GM12801 (cell line): ENCODE measurements around the gene GLOD4.

Experiments used
- TF ChIP-seq, protein P1 (sequence below): IDR thresholded peaks from one replicate; pipeline ENCODE4 v1.5.1; 2011; ENCODE audit warnings: control low read depth; ENCODE audit not compliant: insufficient read length; ENCODE audit errors: extremely low read depth

The GLOD4 gene

GRCh38 chr17:731644-732066 lies 50.4 kb downstream of the GLOD4 start:
- TF ChIP-seq, protein P1, sequence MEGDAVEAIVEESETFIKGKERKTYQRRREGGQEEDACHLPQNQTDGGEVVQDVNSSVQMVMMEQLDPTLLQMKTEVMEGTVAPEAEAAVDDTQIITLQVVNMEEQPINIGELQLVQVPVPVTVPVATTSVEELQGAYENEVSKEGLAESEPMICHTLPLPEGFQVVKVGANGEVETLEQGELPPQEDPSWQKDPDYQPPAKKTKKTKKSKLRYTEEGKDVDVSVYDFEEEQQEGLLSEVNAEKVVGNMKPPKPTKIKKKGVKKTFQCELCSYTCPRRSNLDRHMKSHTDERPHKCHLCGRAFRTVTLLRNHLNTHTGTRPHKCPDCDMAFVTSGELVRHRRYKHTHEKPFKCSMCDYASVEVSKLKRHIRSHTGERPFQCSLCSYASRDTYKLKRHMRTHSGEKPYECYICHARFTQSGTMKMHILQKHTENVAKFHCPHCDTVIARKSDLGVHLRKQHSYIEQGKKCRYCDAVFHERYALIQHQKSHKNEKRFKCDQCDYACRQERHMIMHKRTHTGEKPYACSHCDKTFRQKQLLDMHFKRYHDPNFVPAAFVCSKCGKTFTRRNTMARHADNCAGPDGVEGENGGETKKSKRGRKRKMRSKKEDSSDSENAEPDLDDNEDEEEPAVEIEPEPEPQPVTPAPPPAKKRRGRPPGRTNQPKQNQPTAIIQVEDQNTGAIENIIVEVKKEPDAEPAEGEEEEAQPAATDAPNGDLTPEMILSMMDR, result no peak

DNA sequence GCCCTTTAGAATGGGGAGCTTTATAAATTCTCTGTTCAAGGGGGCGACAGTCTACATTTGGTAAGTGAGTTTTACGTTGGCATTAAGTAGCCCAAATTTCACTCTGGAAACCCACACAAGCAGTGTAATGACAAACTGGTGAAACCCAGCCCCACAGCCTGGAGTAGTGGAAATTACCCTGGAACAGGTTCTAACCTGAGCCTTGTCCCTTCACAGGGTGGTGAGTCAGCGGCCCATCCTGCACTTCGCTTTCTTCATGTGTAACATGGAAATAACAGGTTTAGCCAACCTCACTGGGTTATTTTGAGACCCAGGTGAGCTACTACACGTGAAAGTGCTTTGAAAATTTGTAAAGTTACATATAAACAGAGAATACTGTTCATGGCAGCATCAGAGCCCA lies 53.2 kb downstream of the GLOD4 start:
- TF ChIP-seq, protein P1, result no peak

- TF ChIP-seq, protein P1, result no peak
Observed at GRCh38 chr17:726271-726919, 55.7 kb downstream of the GLOD4 start.

DNA sequence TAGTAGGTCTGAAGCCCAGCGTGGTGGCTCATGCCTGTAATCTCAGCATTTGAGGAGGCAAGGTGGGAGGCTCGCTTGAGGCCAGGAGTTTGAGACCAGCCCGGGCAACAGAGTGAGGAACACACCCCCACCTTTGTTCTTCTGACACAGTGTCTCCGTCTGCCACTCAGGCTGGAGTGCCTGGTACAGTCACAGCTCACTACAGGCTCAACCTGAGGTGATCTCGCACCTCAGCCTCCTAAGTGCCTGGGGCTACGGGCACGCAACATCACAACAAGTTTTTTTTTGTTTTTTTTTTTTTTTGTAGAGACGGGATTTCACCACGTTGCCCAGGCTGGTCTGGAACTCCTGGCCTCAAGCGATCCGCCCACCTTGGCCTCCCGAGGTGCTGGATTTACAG lies 56.3 kb downstream of the GLOD4 start:
- TF ChIP-seq, protein P1, result no peak

- TF ChIP-seq, protein P1, result no peak
Observed at GRCh38 chr17:725084-725483, 57.0 kb downstream of the GLOD4 start.

DNA sequence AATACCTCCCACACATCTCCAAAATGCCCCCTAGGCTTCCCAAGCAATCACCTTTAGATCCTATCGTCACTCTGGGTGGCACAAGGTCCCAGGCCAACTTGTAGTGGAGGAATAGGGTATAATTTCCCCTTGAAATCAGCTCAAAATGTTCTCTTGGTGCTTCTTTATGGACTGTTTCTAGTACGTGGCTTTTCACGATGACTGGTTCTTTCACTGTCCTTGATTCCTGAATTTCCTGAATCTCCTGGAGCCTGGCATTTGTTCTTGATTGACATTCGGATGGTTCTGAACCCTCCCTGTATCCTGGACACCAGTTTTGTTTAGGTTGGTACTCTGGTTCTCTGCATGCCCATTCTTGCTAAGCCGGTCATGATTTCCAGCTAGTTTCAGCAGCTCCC lies 60.5 kb downstream of the GLOD4 start:
- TF ChIP-seq, protein P1, result no peak

DNA sequence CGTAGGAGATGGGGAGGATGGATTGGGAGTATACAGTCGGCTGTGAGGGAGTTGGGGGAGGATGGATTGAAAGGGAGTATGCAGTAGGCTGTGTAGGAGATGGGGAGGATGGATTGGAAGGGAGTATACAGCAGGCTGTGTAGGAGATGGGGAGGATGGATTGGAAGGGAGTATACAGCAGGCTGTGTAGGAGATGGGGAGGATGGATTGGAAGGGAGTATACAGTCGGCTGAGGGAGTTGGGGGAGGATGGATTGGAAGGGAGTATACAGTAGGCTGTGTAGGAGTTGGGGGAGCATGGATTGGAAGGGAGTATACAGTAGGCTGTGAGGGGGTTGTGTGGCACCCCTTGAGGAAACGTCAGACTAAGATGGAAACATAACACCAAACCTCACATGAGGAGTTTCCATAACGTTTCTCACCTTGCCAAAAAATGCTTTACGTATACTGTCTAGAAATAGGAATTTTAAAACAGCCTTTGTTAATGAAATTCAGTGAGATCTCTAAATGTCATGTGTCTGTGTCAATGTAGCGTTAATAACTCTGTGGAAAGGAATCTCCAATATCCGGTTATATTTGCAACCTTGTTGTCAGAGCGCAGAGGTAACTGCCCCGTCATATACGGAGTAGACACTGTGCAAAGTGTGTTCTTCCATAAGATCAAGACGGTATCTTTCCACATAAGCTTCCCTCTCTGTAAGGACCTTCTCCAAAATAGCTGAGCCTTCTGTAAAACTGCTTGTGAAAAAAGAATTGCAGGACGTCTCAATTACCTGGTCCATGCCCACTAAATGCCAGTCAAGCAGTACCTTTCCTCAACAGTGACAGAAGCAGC lies 61.2 kb downstream of the GLOD4 start:
- TF ChIP-seq, protein P1, result no peak
